Endothelial cell of umbilical vein (primary cell): ENCODE results near the gene SDHAF2. TPM values are rescaled to one million over a fixed set of nuclear protein-coding genes. Genes with fewer than 3 reads are reported as not detected.

ENCODE experiments used
- BruUV-seq: library from RNA; stranded (reverse); fragments of 400-500 nt; replicated peaks from 2 replicates; lab custom pipeline; 2021; lab: Mats Ljungman, UMichigan
- CTCF ChIA-PET: fragments of 300-600, 350-600 bp; sonication (Branson Sonifier 250); formaldehyde crosslinking; loops from one replicate; lab custom pipeline; 2021; ENCODE audit warnings: antibody characterized with exemption, inconsistent platforms; lab: Charles Lee
- POLR2A ChIA-PET: fragments of 300-600, 350-600 bp; sonication (Branson Sonifier 250); formaldehyde crosslinking; loops from one replicate; lab custom pipeline; 2021; ENCODE audit warnings: antibody characterized with exemption, inconsistent platforms; lab: Charles Lee
- DNase-seq: peaks from one replicate; pipeline ENCODE4 v3.0.0-alpha.2; 2011; ENCODE audit warnings: low read depth, low spot score
- FAIRE-seq: peaks from 2 replicates; lab custom pipeline; 2011; peaks lifted over from hg19 to GRCh38; lab: Jason Lieb, UNC
- H2AFZ ChIP-seq: 2 replicates; pipeline ENCODE4 v1.6.0; 2012; ENCODE audit warnings: low read depth, low read length, control low read depth, inconsistent platforms
- H3K27ac ChIP-seq: 2 replicates; pipeline ENCODE4 v1.5.1; 2011; ENCODE audit warnings: low read depth, mild to moderate bottlenecking, control low read depth, low read length, moderate library complexity; ENCODE audit not compliant: insufficient read depth
- H3K27me3 ChIP-seq, 2 experiments: 2 replicates each; pipeline versions ENCODE4 v1.6.0 to v1.6.1; 2011; ENCODE audit warnings: low read length in 2 of 2, mixed read lengths in 1 of 2; ENCODE audit not compliant: control insufficient read depth in 2 of 2, insufficient read depth in 2 of 2
- H3K36me3 ChIP-seq, 2 experiments: 2 replicates in 1 of 2; 3 replicates in 1 of 2; pipeline ENCODE4 v1.5.1; 2011; ENCODE audit warnings: low read length in 2 of 2, mild to moderate bottlenecking in 1 of 2, moderate library complexity in 1 of 2; ENCODE audit not compliant: control insufficient read depth in 2 of 2, insufficient read depth in 2 of 2; ENCODE audit errors: extremely low read depth in 1 of 2
- H3K4me1 ChIP-seq: 3 replicates; pipeline ENCODE4 v1.5.1; 2011; ENCODE audit warnings: mild to moderate bottlenecking, low read length; ENCODE audit not compliant: control insufficient read depth, insufficient read depth; ENCODE audit errors: extremely low read depth
- H3K4me2 ChIP-seq: 2 replicates; pipeline ENCODE4 v1.6.1; 2011; ENCODE audit warnings: low read length, control low read depth, mixed read lengths; ENCODE audit not compliant: insufficient read depth
- H3K4me3 ChIP-seq, 3 experiments: fragments of 200-600 bp in 1 of 3; sonication (generic), shearing (Covaris generic) in 1 of 3; replicated peaks in 1 of 3; 2 replicates each; pipeline ENCODE4 v1.5.1; 2011 to 2016; ENCODE audit warnings: control low read depth in 3 of 3, low read length in 3 of 3, mild to moderate bottlenecking in 2 of 3, inconsistent platforms in 1 of 3, low read depth in 1 of 3, moderate library complexity in 1 of 3; ENCODE audit not compliant: insufficient read depth in 1 of 3
- H3K79me2 ChIP-seq: 2 replicates; pipeline ENCODE4 v1.6.0; 2012; ENCODE audit warnings: low read length, inconsistent platforms; ENCODE audit not compliant: control insufficient read depth, insufficient read depth
- H3K9ac ChIP-seq: replicated peaks from 2 replicates; pipeline ENCODE3; 2011; ENCODE audit warnings: low read length, control low read depth; ENCODE audit not compliant: insufficient read depth; ENCODE audit errors: extremely low read depth
- H3K9me1 ChIP-seq: replicated peaks from 3 replicates; pipeline ENCODE4 v1.6.0; 2011; ENCODE audit warnings: mild to moderate bottlenecking, low read length; ENCODE audit not compliant: control insufficient read depth, insufficient read depth; ENCODE audit errors: extremely low read depth
- H3K9me3 ChIP-seq: replicated peaks from 2 replicates; pipeline ENCODE4 v1.5.1; 2012; ENCODE audit warnings: low read length, inconsistent platforms; ENCODE audit not compliant: control insufficient read depth, insufficient read depth
- H4K20me1 ChIP-seq: replicated peaks from 2 replicates; pipeline ENCODE3; 2011; ENCODE audit warnings: mild to moderate bottlenecking, low read length; ENCODE audit not compliant: control insufficient read depth, insufficient read depth; ENCODE audit errors: extremely low read depth
- CTCF ChIP-seq, 2 donors: IDR thresholded peaks; 1 replicate in 1 of 2; 2 replicates in 1 of 2; pipeline ENCODE4 v1.5.1; 2011; ENCODE audit warnings: low read length in 2 of 2, mild to moderate bottlenecking in 2 of 2, moderate library complexity in 2 of 2, control low read depth in 1 of 2, inconsistent platforms in 1 of 2, low read depth in 1 of 2; ENCODE audit not compliant: insufficient read depth in 1 of 2; ENCODE audit errors: extremely low read depth in 1 of 2
- EZH2 ChIP-seq: IDR thresholded peaks from 2 replicates; pipeline ENCODE4 v1.6.1; 2012; ENCODE audit warnings: borderline replicate concordance, low read depth, mild to moderate bottlenecking, moderate library complexity, low read length, inconsistent platforms; ENCODE audit not compliant: severe bottlenecking
- FOS ChIP-seq: IDR thresholded peaks from 2 replicates; pipeline ENCODE4 v1.6.1; 2011; ENCODE audit warnings: mild to moderate bottlenecking, low read length, moderate library complexity, borderline replicate concordance; ENCODE audit not compliant: insufficient read depth
- GATA2 ChIP-seq: IDR thresholded peaks from 2 replicates; pipeline ENCODE4 v1.7.0; 2011; ENCODE audit warnings: low read depth, mild to moderate bottlenecking, moderate library complexity, mixed read lengths, low read length; ENCODE audit not compliant: insufficient read length, insufficient read depth
- JUN ChIP-seq: IDR thresholded peaks from 2 replicates; pipeline ENCODE4 v1.6.1; 2011; ENCODE audit warnings: borderline replicate concordance, low read depth; ENCODE audit not compliant: insufficient read length, insufficient read depth
- MYC ChIP-seq: IDR thresholded peaks from one replicate; pipeline ENCODE4 v1.6.1; 2011; ENCODE audit warnings: mild to moderate bottlenecking, low read depth, low read length
- POLR2A ChIP-seq: IDR thresholded peaks from 2 replicates; pipeline ENCODE4 v1.6.1; 2012; ENCODE audit warnings: low read depth, mild to moderate bottlenecking, control low read depth, low read length
- POLR2AphosphoS5 ChIP-seq: IDR thresholded peaks from 2 replicates; pipeline ENCODE4 v1.6.1; 2012; ENCODE audit warnings: low read depth, mild to moderate bottlenecking, control low read depth, low read length, moderate library complexity; ENCODE audit not compliant: insufficient read depth
- dilution Hi-C: fragments of 300-500 bp; cut with MboI; formaldehyde crosslinking; loops from one replicate; pipeline ENCODE4 v1.15.0; 2019; ENCODE audit warnings: low sequenced_read_pairs; ENCODE audit not compliant: extremely low pct_ligation_motif_present
- intact Hi-C: fragments of 100-400 bp; cut with micrococcal nuclease; formaldehyde crosslinking; loops from one replicate; pipeline ENCODE4 v1.10.0; 2022
- polyA plus RNA-seq, 4 experiments: library from polyadenylated mRNA; depleted of rRNA in 3 of 4; stranded (reverse) in 3 of 4; unstranded in 1 of 4; fragments of >200 nt; gene quantifications; 2 replicates each; pipeline versions ENCODE4 v1.2.1 to v1.2.3, GENCODE V29; 2011 to 2012; ENCODE audit warnings: missing spikeins in 1 of 4
- total RNA-seq: library from RNA; stranded (reverse); gene quantifications from 2 replicates; pipeline ENCODE4 v1.2.3, GENCODE V29; 2021
- TF ChIP-seq, protein P1 (sequence below): IDR thresholded peaks from 2 replicates; pipeline ENCODE4 v1.6.1; 2011; ENCODE audit not compliant: insufficient read depth, insufficient read length

The SDHAF2 gene
- total and polyA plus RNA-seq, 2 donors (not counting 3 experiments of a cell fraction or from before 2014, with no cell fraction given), result 44.5 to 128 TPM

DNA sequence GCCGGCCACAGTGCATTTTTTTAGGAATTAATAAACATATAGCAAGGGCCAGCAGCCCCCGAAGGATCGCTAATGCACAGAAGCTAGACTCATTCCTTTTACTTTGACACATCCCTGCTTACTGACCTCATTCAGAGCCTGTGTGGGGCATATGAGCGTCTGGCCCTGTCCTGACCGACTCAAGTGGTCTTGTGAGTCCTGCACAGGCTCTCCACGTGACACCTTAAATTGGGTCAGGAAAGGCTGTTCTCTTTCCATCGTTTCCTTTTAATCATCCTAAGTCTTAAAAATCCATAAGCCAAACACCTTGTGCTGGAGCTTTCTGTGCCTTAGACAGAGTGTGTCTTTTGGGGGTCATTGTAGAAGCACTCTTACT, 18.6 kb downstream of the SDHAF2 start:
- Histone ChIP-seq H2AFZ (no peak overlapping the region), H4K20me1 (no peaks in the 10 kb centered on the region), H3K9me1 (no peaks in the 10 kb centered on the region), H3K27me3 (no peaks in the 10 kb centered on the region), H3K4me3 (no peak overlapping the region), H3K36me3 (peaks cover 5 to 25% of the 10 kb centered on the region in 2 experiments), H3K27ac (no peak overlapping the region), H3K9ac (no peak overlapping the region), H3K4me1 (no peaks in the 10 kb centered on the region), H3K9me3 (no peaks in the 10 kb centered on the region), H3K4me2 (no peak overlapping the region), H3K79me2 (no peaks in the 10 kb centered on the region)
- intact Hi-C loops (no loop called here), dilution Hi-C loops (no loop called here)
- FAIRE-seq, result no peak
- ChIA-PET CTCF (interaction anchor here (1.3 to 6.5 kb wide), 3 partner anchors 13 to 67 kb away, joined by 3 to 229 read pairs (median 66); no protein-coding TSS in a partner anchor), POLR2A (no interaction called here)
- no peak for DNase-seq
- BruUV-seq, result no TSS peak
- no peak for TF ChIP-seq POLR2A
- no peak for TF ChIP-seq POLR2AphosphoS5
- no peak for TF ChIP-seq JUN
- TF ChIP-seq FOS, result no peak
- TF ChIP-seq EZH2, result no peak
- TF ChIP-seq MYC, result no peak
- TF ChIP-seq, protein P1, sequence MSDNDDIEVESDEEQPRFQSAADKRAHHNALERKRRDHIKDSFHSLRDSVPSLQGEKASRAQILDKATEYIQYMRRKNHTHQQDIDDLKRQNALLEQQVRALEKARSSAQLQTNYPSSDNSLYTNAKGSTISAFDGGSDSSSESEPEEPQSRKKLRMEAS, result no peak
- no peak for TF ChIP-seq CTCF (IDR thresholded peaks at IDR 0.05; ENCODE audit: extremely low read depth in 1 of 2, insufficient read depth in 1 of 2, low read depth in 1 of 2, low read length in 2 of 2)
- no peak for TF ChIP-seq GATA2
